Glutamatergic neuron (in vitro differentiated cells): Measurements from ENCODE around the gene ZPBP. TPM values are rescaled to one million over a fixed set of nuclear protein-coding genes. Genes with fewer than 3 reads are reported as not detected.

Source experiments
- DNase-seq: peaks from one replicate; pipeline ENCODE4 v3.0.0; 2022
- H3K27ac Mint-ChIP-seq: one replicate; pipeline ENCODE4 v1.8.0; 2020; ENCODE audit warnings: mild to moderate bottlenecking, mixed read lengths, inconsistent platforms; ENCODE audit not compliant: unreplicated experiment
- H3K27me3 Mint-ChIP-seq: one replicate; pipeline ENCODE4 v1.8.0; 2020; ENCODE audit warnings: mild to moderate bottlenecking, moderate library complexity, mixed read lengths, inconsistent platforms; ENCODE audit not compliant: unreplicated experiment
- H3K36me3 Mint-ChIP-seq: one replicate; pipeline ENCODE4 v1.8.0; 2020; ENCODE audit warnings: mild to moderate bottlenecking, mixed read lengths, inconsistent platforms; ENCODE audit not compliant: unreplicated experiment
- H3K4me1 Mint-ChIP-seq: one replicate; pipeline ENCODE4 v1.8.0; 2020; ENCODE audit warnings: mild to moderate bottlenecking, low read depth, mixed read lengths, inconsistent platforms; ENCODE audit not compliant: unreplicated experiment
- H3K4me3 Mint-ChIP-seq: one replicate; pipeline ENCODE4 v1.8.0; 2020; ENCODE audit warnings: mild to moderate bottlenecking, mixed read lengths, inconsistent platforms; ENCODE audit not compliant: unreplicated experiment
- H3K9me3 Mint-ChIP-seq: one replicate; pipeline ENCODE4 v1.8.0; 2020; ENCODE audit warnings: mild to moderate bottlenecking, moderate library complexity, mixed read lengths, inconsistent platforms; ENCODE audit not compliant: unreplicated experiment
- CTCF ChIP-seq: fragments of 200-600 bp; sonication (generic); IDR thresholded peaks from one replicate; pipeline ENCODE4 v1.5.0; 2021; ENCODE audit not compliant: partially characterized antibody, unreplicated experiment
- total RNA-seq: library from RNA; stranded (reverse); fragmentation: NEBNext Ultra II Directional; extraction: Animal tissue kit (Norgen Biotek cat#: 25700); gene quantifications from one replicate; pipeline ENCODE4 v1.2.1, GENCODE V29; 2021; ENCODE audit not compliant: unreplicated experiment

ZPBP gene
- total RNA-seq, 1 donor from 2014 or later = not detected

DNA sequence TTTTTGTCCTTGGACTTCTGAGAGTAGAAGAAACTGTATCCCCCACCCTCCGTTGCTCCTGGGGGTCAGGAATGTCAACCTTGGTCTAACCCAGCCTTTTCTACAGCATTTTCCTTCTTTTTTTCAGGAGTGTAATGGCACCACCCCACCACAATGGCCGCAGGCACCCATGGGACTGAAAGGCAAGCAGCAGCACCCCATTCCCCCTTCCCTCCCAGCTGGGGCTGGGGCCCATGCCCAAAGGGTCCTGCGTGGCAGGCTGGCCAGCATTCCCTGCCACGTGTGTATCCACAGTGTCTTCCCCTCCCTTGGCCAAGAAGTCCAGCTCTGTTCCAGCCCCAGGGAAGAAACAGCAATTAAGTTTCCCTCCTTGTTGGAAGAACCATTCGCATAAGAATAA is 106.9 kb downstream of the ZPBP start:
- Mint-ChIP-seq H3K27me3 (no peaks in the 10 kb centered on the region), H3K27ac (no peak overlapping the region), H3K36me3 (peaks cover 6% of the 10 kb centered on the region), H3K4me3 (no peak overlapping the region), H3K9me3 (peaks cover 5% of the 10 kb centered on the region), H3K4me1 (no peaks in the 10 kb centered on the region)
- no peak for TF ChIP-seq CTCF
- no peak for DNase-seq

DNA sequence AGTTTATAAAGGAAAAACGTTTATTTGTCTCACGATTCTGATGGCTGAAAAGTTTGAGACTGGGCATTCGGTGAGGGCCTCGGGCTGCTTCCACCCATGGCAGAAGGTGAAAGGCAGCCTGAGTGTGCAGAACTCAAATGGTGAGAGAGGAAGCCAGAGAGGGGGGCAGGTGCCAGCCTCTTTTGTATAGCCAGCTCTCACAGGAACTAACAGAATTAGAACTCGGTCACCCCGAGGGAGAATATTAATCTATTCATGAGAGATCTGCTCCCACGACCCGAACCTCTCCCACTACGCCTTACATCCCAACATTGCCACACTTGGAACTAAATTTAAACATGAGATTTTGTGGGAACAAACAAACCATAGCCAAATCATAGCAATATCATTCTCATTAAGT is 112.6 kb downstream of the ZPBP start:
- peak; percentile 32 for DNase-seq
- no peak overlapping the region for H3K4me3 Mint-ChIP-seq
- no peaks in the 10 kb centered on the region for H3K9me3 Mint-ChIP-seq
- H3K27me3 Mint-ChIP-seq = peaks cover 2% of the 10 kb centered on the region
- H3K27ac Mint-ChIP-seq = no peak overlapping the region
- H3K36me3 Mint-ChIP-seq = no peaks in the 10 kb centered on the region
- no peaks in the 10 kb centered on the region for H3K4me1 Mint-ChIP-seq
- TF ChIP-seq CTCF = no peak

DNA sequence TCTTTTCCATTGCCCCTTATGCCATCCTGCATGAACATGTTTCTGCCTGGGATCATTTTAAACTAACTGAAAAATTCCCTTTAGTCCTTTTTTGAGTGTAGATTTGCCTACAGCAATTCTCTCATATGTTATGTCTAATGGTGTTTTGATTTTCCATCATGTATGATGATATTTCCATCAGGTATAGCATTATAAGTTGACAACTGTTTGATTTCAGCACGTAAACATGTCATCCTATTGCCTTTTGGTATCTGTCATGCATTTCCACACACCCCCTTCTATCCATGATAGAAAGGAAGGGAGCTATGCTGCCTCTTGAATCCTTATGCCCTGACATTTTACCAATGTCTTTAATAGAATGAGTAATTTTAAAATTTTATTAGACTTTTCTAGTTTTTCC is 116.8 kb downstream of the ZPBP start:
- no peaks in the 10 kb centered on the region for H3K4me1 Mint-ChIP-seq
- no peak for DNase-seq
- H3K36me3 Mint-ChIP-seq = no peaks in the 10 kb centered on the region
- no peak overlapping the region for H3K4me3 Mint-ChIP-seq
- H3K27me3 Mint-ChIP-seq = peaks cover 2% of the 10 kb centered on the region
- no peak overlapping the region for H3K27ac Mint-ChIP-seq
- no peak for TF ChIP-seq CTCF
- no peaks in the 10 kb centered on the region for H3K9me3 Mint-ChIP-seq

DNA sequence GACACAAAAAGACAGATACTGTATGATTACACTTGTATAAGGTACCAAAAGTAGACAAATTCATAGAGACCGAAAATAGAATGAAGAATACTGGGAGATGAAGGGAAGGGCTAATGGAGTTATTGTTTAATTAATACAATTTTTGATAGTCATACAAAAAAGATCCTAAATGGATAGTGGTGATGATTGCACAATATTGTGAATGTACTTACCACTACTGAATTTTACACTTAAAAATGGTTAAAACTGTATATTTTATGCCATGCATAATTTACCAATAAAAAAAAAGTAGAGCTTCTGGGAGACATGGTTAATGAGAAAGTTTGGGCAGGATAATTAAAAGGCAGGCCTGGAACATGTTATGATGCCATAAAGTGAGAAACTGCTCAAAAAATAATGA is 119.0 kb downstream of the ZPBP start:
- Mint-ChIP-seq H3K9me3 (no peaks in the 10 kb centered on the region), H3K36me3 (no peaks in the 10 kb centered on the region), H3K27ac (no peak overlapping the region), H3K4me3 (no peak overlapping the region), H3K4me1 (no peaks in the 10 kb centered on the region), H3K27me3 (no peaks in the 10 kb centered on the region)
- no peak for TF ChIP-seq CTCF
- no peak for DNase-seq

DNA sequence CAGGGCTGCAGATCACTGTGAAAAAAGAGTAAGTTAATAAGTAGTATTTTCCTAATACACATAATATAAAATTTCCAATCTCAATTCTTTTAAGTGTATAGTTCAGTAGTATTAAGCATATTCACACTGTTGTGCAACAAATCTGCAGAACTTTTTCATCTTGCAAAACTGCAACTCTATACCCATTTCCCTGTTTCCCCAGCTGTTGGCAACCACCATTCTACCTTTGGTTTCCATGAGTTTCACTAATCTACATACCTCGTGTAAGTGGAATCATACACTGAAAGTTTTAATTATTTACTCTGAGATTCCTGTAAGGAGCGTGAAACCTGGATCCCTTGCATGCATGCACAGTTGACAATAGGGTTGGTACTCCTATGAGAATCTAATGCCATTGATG is 155.4 kb downstream of the ZPBP start:
- Mint-ChIP-seq H3K9me3 (peaks cover 7% of the 10 kb centered on the region), H3K36me3 (peaks cover 5% of the 10 kb centered on the region), H3K4me3 (no peak overlapping the region), H3K4me1 (no peaks in the 10 kb centered on the region), H3K27ac (no peak overlapping the region), H3K27me3 (no peaks in the 10 kb centered on the region)
- no peak for DNase-seq
- TF ChIP-seq CTCF = no peak
